ENCODE results near the gene LTB4R2. TPM values are rescaled to one million over a fixed set of nuclear protein-coding genes. Genes with fewer than 3 reads are reported as not detected.

The LTB4R2 gene
- total RNA-seq, 1 experiment from 2014 or later: 15.0 TPM

DNA sequence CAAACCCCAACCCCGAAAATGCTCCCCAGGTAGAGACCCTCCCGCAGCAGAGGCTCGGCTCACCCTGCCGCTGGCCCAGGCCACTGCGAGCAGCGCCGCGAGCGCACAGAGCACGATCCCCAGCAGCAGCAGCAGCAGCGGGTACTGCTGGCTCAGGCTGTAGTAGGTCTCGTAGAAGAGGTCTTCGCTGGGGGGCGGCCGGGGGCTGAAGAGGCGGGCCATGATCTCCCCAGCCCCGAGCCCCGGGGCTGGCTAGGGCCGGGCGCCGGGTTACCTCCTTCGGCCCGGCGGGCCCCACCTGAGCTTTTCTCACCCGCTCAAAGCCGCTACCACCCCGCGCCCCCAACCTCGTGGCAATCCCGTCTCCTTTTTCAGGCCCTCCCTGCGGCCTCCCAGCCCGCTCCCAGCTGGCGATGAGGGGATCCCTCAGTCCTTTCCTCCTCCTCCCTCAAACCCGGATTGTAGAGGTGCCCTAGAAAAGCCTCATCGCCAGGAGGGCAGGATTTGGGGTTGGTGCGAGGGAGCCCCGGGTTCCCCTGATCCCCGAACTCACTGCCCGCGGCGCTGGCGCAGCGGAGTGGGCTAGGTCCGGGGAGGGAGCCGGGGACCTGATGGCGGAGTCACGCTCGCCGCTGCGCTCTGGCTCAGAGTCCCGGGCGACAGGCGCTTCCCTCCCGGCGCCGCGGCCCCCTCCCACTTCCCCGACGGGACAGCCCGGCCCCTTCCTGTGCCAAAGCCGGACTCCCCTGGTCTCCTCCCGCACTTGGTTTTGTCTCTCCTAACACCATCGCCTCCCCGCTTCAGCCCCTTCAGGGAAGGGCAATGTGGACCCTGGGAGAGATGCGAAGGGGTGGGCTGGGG is 24.7 kb downstream of the LTB4R2 start, which contains the start of gene ADCY4:
TSS of gene ADCY4 (minus strand) at position 641 of the 861 bp plus-strand sequence. CDS start at position 222, 419 bp downstream.
- BruUV-seq (replicated peaks): no TSS peak
- Histone ChIP-seq H3K9me3 (ENCODE audit: insufficient read depth, low read depth) (no peaks in the 10 kb centered on the region), H3K4me1 (replicated peaks; ENCODE audit: insufficient read depth) (peaks cover 3% of the 10 kb centered on the region; the same call in 1 of the 2 replicates), H3K9me2 (ENCODE audit: insufficient read depth) (no peaks in the 10 kb centered on the region), H3K4me2 (peak within 1 kb of the TSS; percentile 64), H3K4me3 (no peak within 1 kb of the TSS), H3K27me3 (ENCODE audit: insufficient read depth, low read depth) (no peaks in the 10 kb centered on the region), H3K36me3 (ENCODE audit: low read depth) (no peaks in the 10 kb centered on the region), H2AFZ (0 out of 2 replicates have a peak within 1 kb of the TSS, but pooled peaks have one; percentile 44), H3F3A (ENCODE audit: insufficient read depth, low read depth) (no peaks in the 10 kb centered on the region), H3K79me2 (ENCODE audit: low read depth) (no peaks in the 10 kb centered on the region), H4K20me1 (ENCODE audit: insufficient read depth) (no peaks in the 10 kb centered on the region), H3K27ac (no peak within 1 kb of the TSS)
- DNase-seq: no peak
- POLR2A ChIA-PET (ENCODE audit: unreplicated experiment): no interaction called here
- TF ChIP-seq EZH2 (IDR thresholded peaks at IDR 0.05; ENCODE audit: low read depth) (no peak), CTCF (conservative IDR thresholded peaks at IDR 0.05) (no peak)
- CTCF ChIA-PET: interaction anchor here (1.4 to 2.9 kb wide), 2 partner anchors 96 to 97 kb away, joined by 7 to 26 read pairs; partner anchors contain the start of gene KHNYN
- intact Hi-C loops (cut with micrococcal nuclease; ENCODE audit: unreplicated experiment): loop anchor here (1.0 kb wide), 1 partner anchor 33 kb away; no protein-coding TSS in a partner anchor

DNA sequence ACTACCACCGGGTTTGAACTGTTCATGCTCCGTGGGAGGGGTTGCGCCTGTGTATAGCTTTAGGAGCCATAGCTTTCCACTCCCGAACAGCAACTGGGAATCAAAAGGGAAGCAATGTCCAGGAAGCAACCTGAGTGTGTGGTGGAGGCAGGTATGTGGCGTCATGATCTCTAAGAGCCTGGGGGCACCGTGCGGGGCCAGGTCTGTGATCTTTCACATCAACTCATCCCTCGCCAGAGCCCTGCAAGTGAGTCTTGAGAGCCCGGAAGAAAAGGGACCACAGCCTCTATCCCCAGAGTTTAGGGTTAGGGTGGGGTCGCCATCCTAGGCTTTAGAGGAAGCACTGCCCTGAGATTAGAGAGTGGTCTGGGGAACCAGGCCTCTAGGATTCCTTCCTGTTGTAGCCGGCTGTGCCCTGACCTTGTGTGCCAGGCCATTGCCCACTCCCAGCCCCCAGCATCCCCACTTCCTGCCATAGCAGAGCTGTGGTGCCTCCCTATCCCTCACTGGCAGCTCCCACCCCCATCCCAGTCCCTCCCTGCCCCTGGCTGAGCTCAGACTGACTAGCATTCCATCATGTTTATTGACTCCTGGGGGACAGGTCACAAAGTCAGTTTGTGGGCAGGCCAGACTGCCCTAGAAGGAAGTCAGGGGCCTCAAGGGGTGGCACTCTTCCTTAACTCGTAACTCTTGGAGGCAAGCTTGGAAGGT is 25.7 kb downstream of the LTB4R2 start:
- no peaks in the 10 kb centered on the region for H3K79me2 ChIP-seq (ENCODE audit: low read depth)
- ChIA-PET POLR2A (ENCODE audit: unreplicated experiment) (interaction anchor here (0.5 to 0.7 kb wide), 2 partner anchors 28 to 90 kb away, joined by 3 to 5 read pairs; partner anchors contain the start of gene CIDEB), CTCF (no interaction called here)
- no peak overlapping the region for H3K27ac ChIP-seq
- intact Hi-C loops (cut with micrococcal nuclease; ENCODE audit: unreplicated experiment): no loop called here
- H3K9me2 ChIP-seq (ENCODE audit: insufficient read depth): no peaks in the 10 kb centered on the region
- no peaks in the 10 kb centered on the region for H3K27me3 ChIP-seq (ENCODE audit: insufficient read depth, low read depth)
- H3K9me3 ChIP-seq (ENCODE audit: insufficient read depth, low read depth): no peaks in the 10 kb centered on the region
- H3K4me2 ChIP-seq: no peak overlapping the region
- H4K20me1 ChIP-seq (ENCODE audit: insufficient read depth): no peaks in the 10 kb centered on the region
- no peak for TF ChIP-seq EZH2 (IDR thresholded peaks at IDR 0.05; ENCODE audit: low read depth)
- TF ChIP-seq CTCF (conservative IDR thresholded peaks at IDR 0.05): no peak
- no peak overlapping the region for H3K4me3 ChIP-seq
- no peak for DNase-seq
- BruUV-seq (replicated peaks): no TSS peak
- no peak overlapping the region for H2AFZ ChIP-seq
- no peaks in the 10 kb centered on the region for H3K36me3 ChIP-seq (ENCODE audit: low read depth)
- H3F3A ChIP-seq (ENCODE audit: insufficient read depth, low read depth): no peaks in the 10 kb centered on the region
- peaks cover 3% of the 10 kb centered on the region; the same call in 1 of the 2 replicates for H3K4me1 ChIP-seq (replicated peaks; ENCODE audit: insufficient read depth)

DNA sequence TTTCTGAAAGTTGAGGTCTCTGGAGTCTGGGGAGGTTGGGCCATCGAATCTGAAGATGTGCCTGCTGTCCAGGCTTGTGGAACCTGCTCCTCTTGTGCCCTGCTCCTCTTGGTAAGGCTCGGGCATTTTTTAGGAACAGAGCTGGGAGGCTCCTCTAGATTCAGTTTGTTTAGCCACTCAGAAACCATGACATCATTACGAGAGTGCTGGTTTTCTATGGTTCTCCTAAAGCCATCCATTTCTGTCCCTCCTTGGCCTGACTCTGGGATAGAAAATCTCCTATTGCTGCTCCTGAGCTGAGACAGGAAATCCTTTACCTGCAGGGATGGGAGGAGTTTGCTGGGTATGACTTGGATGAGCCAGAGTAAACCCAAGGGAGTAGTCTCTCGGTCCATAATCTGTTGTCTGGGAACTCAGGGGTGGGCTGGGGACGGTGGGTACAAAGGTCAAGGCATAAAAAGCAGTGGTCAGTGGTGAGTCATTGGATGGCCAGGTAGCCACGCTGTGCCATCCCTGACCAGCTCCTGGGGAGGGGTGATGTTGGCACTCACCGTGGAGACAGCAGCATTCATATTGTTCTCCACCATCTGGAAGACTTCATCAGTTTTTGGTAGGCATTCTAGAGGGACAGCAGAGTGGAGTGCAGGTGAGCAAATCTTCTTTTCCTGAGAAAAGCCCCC is 27.3 kb downstream of the LTB4R2 start:
- ChIA-PET CTCF (no interaction called here), POLR2A (ENCODE audit: unreplicated experiment) (no interaction called here)
- no peak overlapping the region for H3K27ac ChIP-seq
- peaks cover 3% of the 10 kb centered on the region; the same call in 1 of the 2 replicates for H3K4me1 ChIP-seq (replicated peaks; ENCODE audit: insufficient read depth)
- no peak for DNase-seq
- no peak overlapping the region for H3K4me3 ChIP-seq
- no peaks in the 10 kb centered on the region for H3K79me2 ChIP-seq (ENCODE audit: low read depth)
- H3K27me3 ChIP-seq (ENCODE audit: insufficient read depth, low read depth): no peaks in the 10 kb centered on the region
- no peaks in the 10 kb centered on the region for H4K20me1 ChIP-seq (ENCODE audit: insufficient read depth)
- no peak overlapping the region for H3K4me2 ChIP-seq
- TF ChIP-seq CTCF (conservative IDR thresholded peaks at IDR 0.05): no peak
- no peak for TF ChIP-seq EZH2 (IDR thresholded peaks at IDR 0.05; ENCODE audit: low read depth)
- intact Hi-C loops (cut with micrococcal nuclease; ENCODE audit: unreplicated experiment): no loop called here
- H3F3A ChIP-seq (ENCODE audit: insufficient read depth, low read depth): no peaks in the 10 kb centered on the region
- BruUV-seq (replicated peaks): no TSS peak
- H3K9me3 ChIP-seq (ENCODE audit: insufficient read depth, low read depth): no peaks in the 10 kb centered on the region
- no peaks in the 10 kb centered on the region for H3K9me2 ChIP-seq (ENCODE audit: insufficient read depth)
- H2AFZ ChIP-seq: no peak overlapping the region
- no peaks in the 10 kb centered on the region for H3K36me3 ChIP-seq (ENCODE audit: low read depth)

Measured in PC-9 (cell line).